Smooth muscle cell (in vitro differentiated cells): ENCODE measurements around the gene CASP3. TPM values are rescaled to one million over a fixed set of nuclear protein-coding genes. Genes with fewer than 3 reads are reported as not detected.

ENCODE experiments used
- DNase-seq: peaks from one replicate; lab custom pipeline; 2025; ENCODE audit not compliant: unreplicated experiment; lab: John Stamatoyannopoulos, UW
- H2AFZ ChIP-seq: fragments of 200-600 bp; sonication (generic); 2 replicates; pipeline ENCODE4 v1.6.0; 2016; ENCODE audit warnings: antibody characterized with exemption, low read depth, mild to moderate bottlenecking
- H3F3A ChIP-seq: fragments of 200-600 bp; sonication (generic); 2 replicates; pipeline ENCODE4 v1.6.0; 2017; ENCODE audit warnings: antibody characterized with exemption, low read depth
- H3K27ac ChIP-seq: fragments of 200-600 bp; sonication (generic); 2 replicates; pipeline ENCODE4 v1.5.1; 2016; ENCODE audit warnings: low read depth, mild to moderate bottlenecking
- H3K27me3 ChIP-seq: fragments of 200-600 bp; sonication (generic); 2 replicates; pipeline ENCODE4 v1.6.1; 2016; ENCODE audit warnings: low read depth, mild to moderate bottlenecking
- H3K36me3 ChIP-seq: fragments of 200-600 bp; sonication (generic); 2 replicates; pipeline ENCODE4 v1.5.1; 2016; ENCODE audit warnings: low read depth
- H3K4me1 ChIP-seq: fragments of 200-600 bp; sonication (generic); 2 replicates; pipeline ENCODE4 v1.5.1; 2016; ENCODE audit warnings: low read depth
- H3K4me2 ChIP-seq: fragments of 200-600 bp; sonication (generic); 2 replicates; pipeline ENCODE4 v1.6.0; 2016; ENCODE audit warnings: mild to moderate bottlenecking
- H3K4me3 ChIP-seq: fragments of 200-600 bp; sonication (generic); 2 replicates; pipeline ENCODE4 v1.5.1; 2016; ENCODE audit warnings: mild to moderate bottlenecking
- H3K79me2 ChIP-seq: fragments of 200-600 bp; sonication (generic); 2 replicates; pipeline ENCODE4 v1.6.0; 2016; ENCODE audit warnings: low read depth, mild to moderate bottlenecking
- H3K9ac ChIP-seq: fragments of 200-600 bp; sonication (generic); 2 replicates; pipeline ENCODE4 v1.6.0; 2016; ENCODE audit warnings: low read depth
- H3K9me3 ChIP-seq: fragments of 200-600 bp; sonication (generic); replicated peaks from 2 replicates; pipeline ENCODE4 v1.5.1; 2016; ENCODE audit warnings: low read depth
- H4K20me1 ChIP-seq: fragments of 200-600 bp; sonication (generic); 2 replicates; pipeline ENCODE4 v1.6.0; 2016; ENCODE audit warnings: low read depth
- CTCF ChIP-seq: fragments of 200-600 bp; sonication (generic); IDR thresholded peaks from 2 replicates; pipeline ENCODE4 v1.5.1; 2017; ENCODE audit warnings: borderline replicate concordance, mild to moderate bottlenecking, antibody characterized with exemption; ENCODE audit not compliant: insufficient read depth, poor library complexity, severe bottlenecking
- WGBS: methylation state at CpG from one replicate; pipeline ENCODE4 v1.1.7; 2016; ENCODE audit warnings: low lambda C conversion rate; 5-methylcytosine and 5-hydroxymethylcytosine counted together
- polyA plus RNA-seq: library from polyadenylated mRNA; unstranded; fragments of >200 nt; fragmentation: Nextera tagmentation; extraction: Ambion mirVana; gene quantifications from 2 replicates; pipeline ENCODE4 v1.2.1, GENCODE V29; 2016
- total RNA-seq: library from RNA; depleted of rRNA; stranded (reverse); fragments of >200 nt; gene quantifications from 2 replicates; pipeline ENCODE4 v1.2.3, GENCODE V29; 2014

CASP3 gene
- total and polyA plus RNA-seq, 2 experiments from 2014 or later, result 35.7 to 48.5 TPM

- Histone ChIP-seq H3F3A (no peaks in the 10 kb centered on the region), H3K4me2 (no peak overlapping the region), H4K20me1 (no peaks in the 10 kb centered on the region), H2AFZ (no peak overlapping the region), H3K9me3 (no peaks in the 10 kb centered on the region), H3K9ac (no peak overlapping the region), H3K4me1 (no peaks in the 10 kb centered on the region), H3K27ac (peak overlapping the region; percentile 56), H3K4me3 (no peak overlapping the region), H3K27me3 (no peaks in the 10 kb centered on the region), H3K79me2 (no peaks in the 10 kb centered on the region), H3K36me3 (no peaks in the 10 kb centered on the region)
- no peak for TF ChIP-seq CTCF
- 60% methylated on average over 3 of the region's 3 CpGs for WGBS
- DNase-seq, result no peak
Measured at GRCh38 chr4:184688005-184688404, 38.8 kb upstream of the CASP3 start.

- Histone ChIP-seq H3K27ac (no peak overlapping the region), H3K79me2 (no peaks in the 10 kb centered on the region), H3K9me3 (no peaks in the 10 kb centered on the region), H3K9ac (no peak overlapping the region), H4K20me1 (no peaks in the 10 kb centered on the region), H3F3A (no peaks in the 10 kb centered on the region), H2AFZ (no peak overlapping the region), H3K4me2 (no peak overlapping the region), H3K27me3 (no peaks in the 10 kb centered on the region), H3K4me3 (no peak overlapping the region), H3K36me3 (no peaks in the 10 kb centered on the region), H3K4me1 (no peaks in the 10 kb centered on the region)
- WGBS, result 63% methylated on average over 5 of the region's 5 CpGs
- TF ChIP-seq CTCF, result no peak
- DNase-seq, result no peak
Measured at GRCh38 chr4:184684491-184685189, 35.4 kb upstream of the CASP3 start.

GRCh38 chr4:184681916-184682315 lies 32.7 kb upstream of the CASP3 start:
- WGBS, result 100% methylated on average over 1 of the region's 1 CpG
- no peak overlapping the region for H3K9ac ChIP-seq
- H3F3A ChIP-seq, result no peaks in the 10 kb centered on the region
- H3K27me3 ChIP-seq, result no peaks in the 10 kb centered on the region
- no peak for DNase-seq
- H3K4me1 ChIP-seq, result no peaks in the 10 kb centered on the region
- H4K20me1 ChIP-seq, result no peaks in the 10 kb centered on the region
- no peak overlapping the region for H3K27ac ChIP-seq
- no peaks in the 10 kb centered on the region for H3K36me3 ChIP-seq
- H3K79me2 ChIP-seq, result no peaks in the 10 kb centered on the region
- no peak overlapping the region for H3K4me3 ChIP-seq
- H3K9me3 ChIP-seq, result no peaks in the 10 kb centered on the region
- H3K4me2 ChIP-seq, result no peak overlapping the region
- no peak for TF ChIP-seq CTCF
- no peak overlapping the region for H2AFZ ChIP-seq

GRCh38 chr4:184680698-184681097 lies 31.5 kb upstream of the CASP3 start:
- H3K4me1 ChIP-seq, result no peaks in the 10 kb centered on the region
- no peaks in the 10 kb centered on the region for H4K20me1 ChIP-seq
- no peak overlapping the region for H2AFZ ChIP-seq
- H3K79me2 ChIP-seq, result no peaks in the 10 kb centered on the region
- H3K4me2 ChIP-seq, result no peak overlapping the region
- H3K27me3 ChIP-seq, result no peaks in the 10 kb centered on the region
- no peak overlapping the region for H3K9ac ChIP-seq
- H3K36me3 ChIP-seq, result no peaks in the 10 kb centered on the region
- H3F3A ChIP-seq, result no peaks in the 10 kb centered on the region
- no peak overlapping the region for H3K27ac ChIP-seq
- no peak for TF ChIP-seq CTCF
- no peak for DNase-seq
- 96% methylated on average over 9 of the region's 9 CpGs for whole genome bisulfite sequencing
- no peaks in the 10 kb centered on the region for H3K9me3 ChIP-seq
- no peak overlapping the region for H3K4me3 ChIP-seq
